ENCODE data around the gene KCNK1.
"Not testable (repeated sequence)": the region's sequence is repeated elsewhere in the genome, so short reads cannot be mapped to it uniquely, and the experiment has no call there.

Gene KCNK1

DNA sequence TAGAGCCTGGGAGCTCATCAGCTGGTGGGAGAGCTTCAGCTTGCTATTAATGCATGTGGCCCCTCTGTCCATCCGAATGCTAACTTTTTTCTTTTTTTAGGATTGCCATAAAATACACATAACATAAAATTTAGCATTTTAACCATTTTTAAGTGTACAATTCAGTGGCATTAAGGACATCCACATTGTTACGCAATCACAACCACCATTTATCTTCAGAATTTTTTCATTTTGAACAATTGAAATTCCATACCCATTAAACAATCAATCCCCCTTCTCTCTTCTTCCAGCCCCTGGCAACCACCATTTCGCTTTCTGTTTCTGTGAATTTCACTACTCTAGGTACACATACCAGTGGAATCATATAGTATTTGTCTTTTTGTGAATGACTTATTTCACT is 4.9 kb upstream of the KCNK1 start:
- DNase-seq, result no peak

DNA sequence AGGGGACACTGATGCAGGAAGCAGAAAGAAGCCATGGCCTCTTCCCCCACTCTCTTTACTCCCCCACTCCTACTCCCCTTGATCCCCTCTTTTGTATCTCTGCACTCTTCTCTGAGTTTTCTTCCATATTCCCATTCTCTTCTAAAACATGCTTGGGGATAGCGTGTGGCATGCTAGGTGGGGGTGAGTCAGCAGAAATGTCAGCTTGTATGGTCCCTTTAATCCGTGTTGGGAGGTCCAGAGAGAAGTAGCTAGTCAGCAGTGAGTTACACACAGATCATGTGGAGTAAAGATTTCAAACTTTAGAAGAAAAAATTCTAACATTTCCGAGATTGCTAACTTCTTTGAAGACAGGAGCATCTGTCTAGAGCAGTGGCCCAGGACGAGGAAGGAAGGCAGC is 4.0 kb upstream of the KCNK1 start:
- no peak for DNase-seq

DNA sequence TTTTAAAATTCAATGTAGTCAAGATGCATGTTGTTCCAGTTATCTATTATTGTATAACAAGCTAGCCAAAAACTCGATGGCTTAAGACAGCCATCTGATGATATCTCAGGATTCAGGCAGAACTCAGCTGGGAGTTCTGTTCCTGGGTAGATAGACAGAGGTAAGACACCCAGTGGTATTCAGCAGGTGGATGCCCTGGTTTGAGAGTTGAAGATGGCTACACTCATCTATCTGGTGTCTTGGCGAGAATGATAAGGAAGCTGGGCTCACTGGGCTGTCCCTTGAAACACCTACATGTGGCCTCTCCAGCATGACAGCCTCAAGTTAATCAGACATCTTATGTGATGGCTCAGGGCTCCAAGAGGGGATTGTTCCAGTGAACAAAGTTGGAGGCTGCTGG is 3.3 kb upstream of the KCNK1 start:
- DNase-seq, result no peak

DNA sequence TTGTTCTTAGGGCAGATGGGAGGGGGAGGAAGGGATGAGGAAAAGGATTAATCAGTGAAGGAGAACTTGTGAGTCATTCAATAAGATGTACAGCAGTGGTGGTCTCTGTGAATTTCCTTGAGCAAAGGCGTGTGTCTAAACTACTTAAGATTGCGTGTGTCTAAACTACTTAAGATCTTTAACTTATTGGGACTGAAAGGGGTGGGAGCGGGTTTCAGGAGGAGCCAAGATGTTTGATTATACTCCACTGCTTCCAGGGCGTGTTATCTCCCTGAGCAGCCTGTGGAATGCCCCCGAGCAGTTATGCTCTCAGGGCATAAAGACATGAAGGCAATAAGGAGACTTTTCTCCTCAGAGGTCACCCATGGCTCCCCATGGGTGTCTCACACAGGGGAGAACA is 2.5 kb upstream of the KCNK1 start:
- not testable (repeated sequence) for DNase-seq

DNA sequence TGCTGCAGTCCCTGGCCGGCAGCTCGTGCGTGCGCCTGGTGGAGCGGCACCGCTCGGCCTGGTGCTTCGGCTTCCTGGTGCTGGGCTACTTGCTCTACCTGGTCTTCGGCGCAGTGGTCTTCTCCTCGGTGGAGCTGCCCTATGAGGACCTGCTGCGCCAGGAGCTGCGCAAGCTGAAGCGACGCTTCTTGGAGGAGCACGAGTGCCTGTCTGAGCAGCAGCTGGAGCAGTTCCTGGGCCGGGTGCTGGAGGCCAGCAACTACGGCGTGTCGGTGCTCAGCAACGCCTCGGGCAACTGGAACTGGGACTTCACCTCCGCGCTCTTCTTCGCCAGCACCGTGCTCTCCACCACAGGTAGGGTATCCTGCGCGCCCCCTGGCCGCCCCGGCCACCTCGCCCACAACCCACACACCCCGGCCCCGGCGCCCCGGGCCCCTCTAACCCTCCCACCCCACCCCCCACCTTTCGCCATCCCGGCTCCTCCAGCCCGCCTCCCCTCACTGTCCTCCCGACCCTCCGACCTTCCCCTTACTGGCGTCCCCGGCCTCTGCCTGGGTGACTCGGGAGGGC is 352 bp downstream of the KCNK1 start:
- peak; percentile 34 for DNase-seq

DNA sequence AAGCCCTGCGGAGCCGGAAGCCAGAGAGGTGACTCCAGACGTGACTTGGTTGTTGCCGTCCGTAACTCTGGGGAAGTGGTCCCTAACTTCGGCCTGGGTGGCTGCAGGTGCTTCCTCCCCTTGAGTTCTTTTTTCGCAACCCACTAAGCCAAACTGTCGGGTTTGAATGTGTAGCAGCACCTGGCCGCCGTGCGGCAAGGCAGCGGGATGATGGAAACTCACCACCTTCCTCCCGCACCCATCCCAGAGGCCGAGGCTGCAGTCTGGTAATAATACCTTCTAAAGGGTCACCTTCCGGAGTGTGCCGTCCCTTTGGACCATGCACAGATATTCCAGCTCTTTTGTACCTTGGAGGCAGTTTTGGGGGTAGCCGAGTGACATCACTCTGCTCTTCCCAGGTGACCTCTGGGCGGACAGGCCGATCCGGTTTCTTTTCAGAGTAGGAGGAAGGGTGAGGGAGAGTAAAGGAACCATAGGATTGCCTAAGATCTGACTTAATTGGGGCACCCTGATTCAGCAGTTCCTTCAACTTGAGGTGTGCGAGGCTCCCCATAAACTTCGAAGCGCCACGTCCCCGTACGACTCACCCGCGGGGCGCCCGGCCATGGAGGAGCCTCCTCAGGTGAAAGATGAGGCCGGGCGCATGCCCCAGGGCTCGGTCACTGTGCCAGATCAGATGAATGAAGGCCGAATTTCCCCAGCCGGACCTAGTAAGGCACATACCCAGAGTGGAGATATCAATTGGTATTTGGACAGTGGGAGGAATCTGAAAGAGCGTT is 1.0 kb downstream of the KCNK1 start:
- peak; percentile 28 for DNase-seq

DNA sequence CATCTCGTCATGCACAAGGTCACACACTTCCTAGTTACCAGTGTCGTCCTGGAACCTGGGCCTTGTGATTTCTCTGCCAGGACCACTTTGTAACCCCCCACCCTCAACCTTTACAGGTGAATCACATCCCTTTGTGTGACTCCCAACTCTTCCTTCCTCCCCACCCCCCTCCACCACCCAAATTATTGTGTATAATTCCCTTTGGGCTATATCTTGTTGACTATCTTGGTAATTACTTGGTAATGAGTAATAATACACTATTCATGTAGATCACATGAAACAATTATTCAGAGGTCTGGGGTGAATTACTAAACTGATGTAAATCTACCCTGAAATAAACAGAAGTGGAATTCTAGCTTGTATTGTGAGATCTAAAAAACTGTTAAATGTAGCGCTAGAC is 1.7 kb downstream of the KCNK1 start:
- no peak for DNase-seq

DNA sequence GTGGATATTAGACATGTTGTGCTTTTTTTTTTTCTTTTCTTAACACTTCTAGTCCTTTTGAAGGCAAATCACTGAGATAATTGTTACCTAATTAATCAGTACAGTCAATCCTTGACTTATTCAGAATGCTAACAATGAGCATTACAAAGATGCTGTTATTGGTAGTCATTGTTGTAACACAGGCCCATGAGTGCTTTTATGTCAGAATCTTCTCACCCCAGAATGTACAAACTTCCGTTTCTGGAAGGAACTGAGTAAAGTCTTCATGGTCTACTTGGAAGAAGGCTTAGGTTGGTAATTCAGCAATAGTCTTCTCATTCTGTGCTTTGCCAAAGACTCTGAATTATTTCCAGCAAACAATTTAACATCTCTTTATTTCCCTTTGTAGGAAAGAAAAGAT is 3.1 kb downstream of the KCNK1 start:
- no peak for DNase-seq

DNA sequence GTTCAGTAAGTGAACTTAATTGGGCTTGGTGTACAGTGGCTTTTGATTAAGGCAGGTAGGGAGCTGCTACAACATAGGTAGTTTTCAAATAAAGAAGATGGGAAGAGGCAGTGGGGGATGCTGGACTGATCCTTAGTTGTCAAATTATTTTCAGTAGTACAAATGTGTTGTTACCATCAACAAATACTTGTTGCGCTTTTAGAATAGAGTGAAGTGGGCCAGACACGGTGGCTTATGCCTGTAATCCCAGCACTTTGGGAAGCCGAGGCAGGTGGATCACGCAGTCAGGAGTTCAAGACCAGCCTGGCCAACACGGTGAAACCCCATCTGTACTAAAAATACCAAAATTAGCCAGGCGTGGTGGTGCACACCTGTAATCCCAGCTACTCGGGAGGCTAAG is 5.5 kb downstream of the KCNK1 start:
- not testable (repeated sequence) for DNase-seq

DNA sequence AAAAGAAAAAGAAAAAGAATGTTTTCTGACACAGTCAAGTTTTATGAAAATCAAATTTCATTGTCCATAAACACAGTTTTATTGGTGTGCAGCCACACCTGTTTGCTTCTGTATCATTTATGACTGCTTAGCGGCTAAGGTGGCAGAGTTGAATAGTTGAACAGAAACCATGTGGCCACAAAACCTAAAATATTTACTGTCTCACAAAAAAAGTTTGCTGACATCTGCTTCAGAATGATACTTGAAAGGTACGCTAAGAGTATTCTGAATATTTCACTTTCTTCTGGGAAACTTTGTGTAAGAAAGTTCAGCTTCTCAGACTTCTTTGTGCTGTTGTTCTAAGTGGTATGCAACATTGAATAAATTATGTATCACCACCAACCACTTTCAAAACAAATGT is 6.2 kb downstream of the KCNK1 start:
- DNase-seq, result peak; percentile 20

DNA sequence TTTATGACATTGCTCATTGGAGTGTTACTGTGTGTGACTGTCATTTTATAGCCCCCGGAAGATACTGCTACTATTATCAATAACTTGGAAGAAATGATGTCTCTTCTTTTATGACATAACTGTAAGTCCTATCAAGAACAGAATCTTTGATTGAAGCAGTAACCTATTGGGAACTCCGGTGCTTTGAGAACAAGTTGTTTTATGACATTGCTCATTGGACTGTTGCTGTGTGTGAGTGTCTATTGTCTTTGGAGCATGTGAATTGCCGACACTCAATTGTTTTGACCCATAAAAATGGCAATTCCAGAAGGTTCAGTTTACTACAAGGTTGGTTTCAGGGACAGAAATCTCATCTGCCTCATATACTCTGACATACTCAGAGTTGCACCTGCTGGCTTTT is 8.0 kb downstream of the KCNK1 start:
- DNase-seq, result no peak

DNA sequence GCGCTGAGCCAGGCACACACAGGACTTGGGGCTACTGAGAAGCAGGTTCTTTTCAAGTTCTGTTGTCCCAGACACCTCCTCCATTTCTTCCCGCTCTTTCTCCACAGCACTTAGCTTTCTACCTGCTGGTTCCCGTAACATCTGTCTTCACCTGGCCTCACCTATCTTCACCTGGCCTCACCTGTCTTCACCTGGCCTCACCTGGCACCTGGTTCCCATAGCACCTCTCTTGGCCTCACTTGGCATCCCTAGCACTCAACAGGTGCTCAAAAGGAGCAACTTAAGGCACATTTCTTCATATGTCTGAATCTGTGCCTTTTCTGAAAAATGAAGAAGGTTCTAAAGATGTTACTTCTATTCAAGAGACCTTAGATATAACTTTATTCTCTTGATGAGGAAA is 10.4 kb downstream of the KCNK1 start:
- no peak for DNase-seq

DNA sequence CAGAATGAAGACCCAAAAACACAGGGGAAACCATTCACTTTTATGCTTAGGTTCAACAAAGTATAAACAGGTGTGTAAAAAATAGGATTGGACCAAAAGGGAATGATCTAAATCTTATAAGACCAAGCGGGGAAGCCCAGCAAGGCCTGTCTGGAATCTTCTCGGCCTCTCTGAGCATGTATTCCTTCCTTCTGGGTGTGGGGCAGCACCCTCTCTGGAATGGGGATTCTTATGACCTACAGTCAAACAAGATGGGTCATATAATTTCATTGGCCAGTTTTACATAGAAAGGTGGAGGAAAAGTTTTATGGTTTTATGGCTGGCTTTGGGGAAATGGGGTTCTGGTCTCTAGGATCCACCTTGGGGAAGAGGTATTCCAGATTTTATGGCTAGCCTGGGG is 11.2 kb downstream of the KCNK1 start:
- no peak for DNase-seq

DNA sequence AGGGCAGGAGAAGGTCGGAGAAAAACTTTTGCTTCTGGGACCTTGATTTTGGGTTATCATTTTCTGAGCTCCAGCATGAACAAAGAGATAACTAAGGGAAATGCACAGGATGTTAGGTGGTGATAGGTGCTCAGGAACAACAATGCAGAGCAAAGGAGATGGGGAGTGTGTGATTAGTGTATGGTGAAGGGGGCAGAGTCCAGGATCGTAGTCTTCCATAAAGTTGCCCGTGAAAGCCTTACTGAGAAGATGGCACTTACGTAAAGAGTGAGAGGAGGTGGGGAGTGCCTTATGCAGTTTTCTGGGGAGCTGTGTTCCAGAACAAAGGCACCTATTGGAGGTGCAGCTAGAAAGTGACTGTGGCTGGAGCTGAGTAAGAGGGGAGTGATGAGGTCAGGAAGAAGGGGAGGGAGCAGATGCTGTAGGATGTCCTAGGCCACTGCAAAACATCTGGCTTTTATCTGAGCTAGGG is 11.6 kb downstream of the KCNK1 start:
- DNase-seq, result no peak

DNA sequence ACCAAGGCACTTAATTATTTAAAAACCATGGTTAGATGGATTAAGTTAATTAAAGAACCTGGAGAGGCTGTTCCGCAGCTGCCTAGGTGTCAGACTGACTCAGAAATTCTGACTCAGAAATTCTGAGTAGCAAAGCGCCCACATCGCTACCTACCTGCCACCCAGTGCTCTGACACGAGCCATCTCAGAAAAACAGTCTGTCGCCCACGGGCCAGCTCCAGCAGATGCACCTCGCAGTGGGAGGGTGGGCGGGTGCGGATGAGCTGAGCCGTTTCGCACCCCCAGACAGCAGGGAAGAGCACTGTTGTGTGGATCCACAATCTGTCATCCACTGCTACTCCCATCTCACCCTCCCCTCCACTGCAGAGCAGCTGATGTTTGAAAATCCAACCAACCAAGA is 13.5 kb downstream of the KCNK1 start:
- peak; percentile 50 for DNase-seq

DNA sequence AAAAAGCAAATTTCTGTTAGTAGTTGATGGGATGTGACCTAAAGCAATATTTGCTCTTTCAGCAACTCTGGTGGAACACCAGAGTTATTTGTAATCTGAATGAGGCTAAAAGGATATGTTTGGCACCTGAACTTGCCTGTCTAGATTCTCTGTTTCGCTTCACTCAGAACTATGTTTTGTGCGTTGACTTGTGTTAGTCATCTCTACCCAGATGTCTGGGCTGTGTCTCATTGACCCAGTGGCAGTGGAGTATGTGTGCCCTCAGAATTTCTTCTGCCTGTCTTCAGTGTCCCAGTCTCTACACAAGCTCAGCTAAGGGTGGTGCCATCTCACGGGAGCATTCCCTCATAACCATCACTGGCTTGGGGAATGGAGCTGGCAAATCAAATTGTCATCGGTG is 13.9 kb downstream of the KCNK1 start:
- DNase-seq, result peak; percentile 54

DNA sequence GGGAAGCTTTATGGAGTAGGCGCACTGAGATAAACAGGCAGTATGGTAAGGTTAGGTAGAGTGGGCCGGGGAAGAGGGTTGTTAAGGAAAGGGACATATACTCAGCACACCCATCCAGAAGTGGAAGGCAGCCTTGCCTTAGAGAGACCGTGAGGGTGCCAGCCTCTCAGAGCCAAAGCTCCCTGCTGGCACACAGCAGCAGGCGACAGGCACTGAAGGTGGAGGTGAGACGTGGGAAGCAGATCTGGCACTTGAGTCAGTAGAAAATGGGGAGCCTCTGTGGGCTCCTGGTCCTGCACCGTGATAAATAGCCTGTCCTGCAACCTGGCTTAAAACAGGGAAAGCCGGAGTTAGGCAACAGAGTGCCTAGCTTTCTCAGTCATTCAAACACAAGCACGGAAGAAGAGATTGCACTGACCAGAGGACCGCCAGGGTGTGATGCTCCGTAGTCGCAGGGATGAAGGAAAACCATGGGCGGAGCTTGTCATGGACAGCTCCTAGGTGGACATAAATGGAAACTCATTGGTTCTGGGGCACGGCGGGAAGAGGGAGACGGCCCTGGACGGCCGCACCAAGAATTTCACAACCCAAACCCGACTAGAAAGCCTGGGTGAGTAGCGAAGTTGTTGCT is 15.5 kb downstream of the KCNK1 start:
- DNase-seq, result no peak

DNA sequence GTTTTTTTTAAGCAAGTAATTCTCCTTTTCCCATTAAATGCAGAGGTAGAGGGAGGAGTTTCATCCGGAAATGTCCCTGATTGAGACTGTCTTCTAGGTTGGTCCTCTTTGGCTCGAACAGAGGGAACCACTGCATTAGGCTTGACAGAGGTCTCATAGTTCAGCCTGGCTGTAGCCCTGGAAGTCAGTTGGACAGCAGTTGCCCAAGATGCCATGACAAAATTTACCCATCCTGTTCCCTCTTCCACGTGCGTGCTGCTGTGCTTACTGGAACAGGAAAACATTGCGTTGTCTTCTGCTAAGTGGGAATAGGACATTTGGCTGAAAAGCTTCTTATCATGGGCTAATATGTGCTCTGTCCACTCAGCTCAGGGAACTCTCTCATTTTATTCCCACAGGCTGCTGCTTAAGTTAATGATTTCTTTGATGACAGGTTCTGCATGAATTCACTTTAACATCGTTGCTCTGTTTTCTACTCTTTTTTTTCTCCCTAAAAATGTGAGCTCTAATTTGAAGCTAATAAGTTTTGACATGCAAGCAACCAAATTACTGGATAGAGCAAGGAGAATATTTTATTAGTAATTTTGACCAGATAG is 18.0 kb downstream of the KCNK1 start:
- no peak for DNase-seq

DNA sequence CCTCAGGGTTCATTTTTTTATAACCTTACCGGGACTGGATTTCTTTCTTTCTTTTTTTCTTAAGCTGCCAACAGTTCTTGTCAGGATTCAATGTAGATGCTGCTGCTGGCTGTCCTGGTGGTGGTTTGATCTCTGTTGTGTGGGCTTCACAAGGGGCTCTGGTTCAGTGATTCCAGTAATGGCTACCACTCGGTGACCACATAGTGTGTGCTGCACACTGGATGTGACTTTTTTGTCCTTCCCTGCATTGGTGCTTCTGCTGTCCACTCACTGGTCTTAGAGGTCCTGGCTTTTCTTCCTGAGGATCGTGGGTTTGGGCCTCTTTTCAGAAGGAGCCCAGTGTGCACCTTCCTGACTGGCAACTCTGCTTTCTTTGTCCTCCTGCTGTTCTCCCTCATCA is 18.5 kb downstream of the KCNK1 start:
- DNase-seq, result no peak

DNA sequence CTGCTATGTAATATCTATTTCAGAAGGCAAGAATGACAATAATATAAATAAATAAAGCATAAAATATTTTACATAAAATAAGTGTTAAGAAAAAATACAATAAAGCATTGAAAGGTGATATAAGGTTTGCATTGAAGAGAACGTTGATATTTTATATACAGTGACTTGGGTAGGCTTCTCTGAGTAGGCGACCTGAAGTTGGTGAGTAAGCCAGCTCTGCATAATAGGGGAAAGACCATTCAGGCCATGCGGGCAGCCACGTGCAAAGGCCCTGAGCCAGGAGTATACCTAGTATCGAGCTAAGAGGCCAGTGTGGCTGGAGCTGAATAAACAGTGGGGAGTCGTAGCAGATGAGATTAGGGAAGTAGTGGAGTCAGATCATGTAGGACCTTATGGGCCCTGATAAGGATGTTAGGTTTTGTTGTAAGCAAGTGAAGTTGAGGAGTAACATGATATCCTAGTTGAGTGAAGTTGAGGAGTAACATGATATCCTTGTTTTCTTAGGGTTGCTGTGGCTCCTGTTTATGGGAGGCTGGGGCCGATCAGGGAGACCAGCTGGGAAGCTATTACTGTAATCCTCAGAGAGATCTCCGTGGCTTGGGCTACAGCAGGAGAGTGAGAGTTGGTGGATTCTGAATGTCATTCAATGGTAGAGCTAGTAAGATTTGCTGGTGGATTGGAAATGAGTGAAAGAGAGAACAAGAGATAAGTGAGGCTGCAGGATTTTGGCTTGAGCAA is 22.0 kb downstream of the KCNK1 start:
- DNase-seq, result no peak

DNA sequence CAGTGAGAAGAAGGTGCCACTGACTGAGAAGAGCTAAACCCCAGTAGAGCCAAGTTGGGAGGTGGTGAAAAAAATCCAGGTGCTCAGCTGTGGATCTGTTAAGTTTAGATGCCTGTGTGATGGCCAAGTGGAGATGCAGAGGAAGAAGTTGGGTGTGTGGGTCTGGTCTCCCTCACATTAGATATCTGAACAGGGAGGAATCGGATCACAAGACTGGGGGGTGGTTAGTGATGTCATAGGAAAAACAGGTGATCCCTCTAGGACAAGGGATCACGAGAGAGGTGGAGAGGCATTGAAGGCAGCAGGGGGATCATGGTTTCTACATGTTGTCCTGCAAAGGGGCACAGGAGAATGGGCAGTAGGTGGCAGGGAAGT is 22.6 kb downstream of the KCNK1 start:
- DNase-seq, result no peak

DNA sequence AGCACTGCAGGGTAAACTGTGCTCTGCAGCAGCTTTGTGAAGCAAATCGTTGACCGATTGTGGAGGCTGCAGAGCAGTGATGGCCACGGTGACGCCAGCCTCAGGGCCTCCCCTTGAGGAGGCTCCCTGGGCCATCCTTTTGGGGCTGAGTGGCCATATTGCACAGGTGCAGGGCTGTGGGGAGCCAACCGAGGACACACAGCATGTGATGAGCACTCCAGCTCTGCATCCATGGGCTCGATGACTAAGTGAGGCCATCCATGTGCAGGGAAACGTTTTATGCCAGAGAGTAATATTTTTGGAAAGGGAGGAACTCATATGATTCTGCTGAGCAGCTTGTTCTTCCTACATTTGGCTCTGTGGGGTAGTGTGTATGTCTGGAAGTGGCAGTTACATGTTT is 24.6 kb downstream of the KCNK1 start:
- DNase-seq, result no peak

DNA sequence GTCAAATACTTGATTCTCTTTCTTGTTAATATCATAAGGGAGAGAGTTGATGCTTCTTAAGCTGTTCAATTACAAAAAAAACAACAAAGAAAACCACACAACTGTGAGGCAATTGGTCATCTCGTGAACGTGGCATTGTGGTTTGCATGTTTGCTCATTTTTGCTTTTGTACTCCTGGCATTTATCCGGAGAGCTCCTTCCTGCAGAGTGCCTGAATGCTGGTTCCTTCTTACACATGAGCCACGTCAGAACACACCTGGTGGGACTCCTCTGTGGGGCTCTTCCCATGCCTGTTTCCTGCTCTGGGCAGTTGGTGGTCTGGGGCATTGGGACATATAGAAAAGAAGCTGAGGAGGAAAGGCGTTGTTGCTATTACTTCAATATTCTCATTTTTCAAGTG is 25.7 kb downstream of the KCNK1 start:
- peak; percentile 66 for DNase-seq
